AG04450 (cell line): ENCODE measurements around the gene SLC6A9. TPM values are rescaled to one million over a fixed set of nuclear protein-coding genes. Genes with fewer than 3 reads are reported as not detected.

Source experiments
- CTCF ChIA-PET: fragments of 300-600, 350-600 bp; formaldehyde crosslinking; extraction: SDS; loops from one replicate; lab custom pipeline; 2022; ENCODE audit warnings: antibody characterized with exemption, inconsistent platforms; lab: Charles Lee
- POLR2A ChIA-PET: fragments of 350-600 bp; formaldehyde crosslinking; extraction: SDS; loops from one replicate; lab custom pipeline; 2021; ENCODE audit warnings: antibody characterized with exemption, inconsistent platforms; lab: Yijun Ruan, JAX
- DNase-seq: peaks from one replicate; pipeline ENCODE4 v3.0.0-alpha.2; 2011; ENCODE audit warnings: low read depth, low spot score
- H3K27ac ChIP-seq: one replicate; pipeline ENCODE4 v1.5.1; 2012; ENCODE audit warnings: low read depth, low read length, control low read depth
- H3K27me3 ChIP-seq: one replicate; pipeline ENCODE4 v1.6.0; 2012; ENCODE audit warnings: low read length; ENCODE audit not compliant: control insufficient read depth, insufficient read depth
- H3K4me3 ChIP-seq: 2 replicates; pipeline ENCODE4 v1.5.1; 2011; ENCODE audit warnings: mild to moderate bottlenecking, low read depth, low read length, control low read depth
- H3K9me3 ChIP-seq: 2 replicates; pipeline ENCODE4 v1.5.1; 2012; ENCODE audit warnings: low read length; ENCODE audit not compliant: control insufficient read depth, insufficient read depth
- CTCF ChIP-seq: IDR thresholded peaks from 2 replicates; pipeline ENCODE4 v1.5.1; 2011; ENCODE audit warnings: low read depth, low read length, control low read depth, inconsistent platforms
- polyA plus RNA-seq: library from polyadenylated mRNA; depleted of rRNA; stranded (reverse); fragments of >200 nt; gene quantifications from 2 replicates; pipeline ENCODE4 v1.2.3, GENCODE V29; 2011; rRNA removed

The SLC6A9 gene
- polyA plus RNA-seq, 1 experiment: 16.3 TPM

GRCh38 chr1:43951021-43951985 is 80.0 kb downstream of the SLC6A9 start:
- no peak for DNase-seq
- CTCF ChIA-PET: interaction anchor here (1.0 to 1.4 kb wide), 2 partner anchors 17 to 188 kb away, joined by 4 to 10 read pairs; partner anchors contain the start of gene ARTN
- no peaks in the 10 kb centered on the region; the same call in 1 of the 2 replicates for H3K9me3 ChIP-seq

GRCh38 chr1:43949678-43950077 is 81.6 kb downstream of the SLC6A9 start:
- CTCF ChIA-PET: interaction anchor here (1.4 to 1.6 kb wide), 2 partner anchors 15 to 56 kb away, joined by 3 to 10 read pairs; partner anchors contain the start of gene ARTN

More at GRCh38 chr1:43951021-43951985, 80.0 kb downstream of the SLC6A9 start:
- H3K27me3 ChIP-seq: no peaks in the 10 kb centered on the region
- no peak overlapping the region for H3K4me3 ChIP-seq
- no peak overlapping the region for H3K27ac ChIP-seq
- POLR2A ChIA-PET: no interaction called here
- no peak for TF ChIP-seq CTCF

GRCh38 chr1:43947874-43948437 is 83.3 kb downstream of the SLC6A9 start:
- CTCF ChIA-PET: interaction anchor here (0.7 to 7.5 kb wide), 4 partner anchors 14 to 185 kb away, joined by 3 to 80 read pairs (median 6); partner anchors contain the start of gene ARTN
- no peak for DNase-seq

More at GRCh38 chr1:43949678-43950077, 81.6 kb downstream of the SLC6A9 start:
- Histone ChIP-seq H3K4me3 (no peak overlapping the region), H3K27ac (no peak overlapping the region), H3K27me3 (no peaks in the 10 kb centered on the region), H3K9me3 (no peaks in the 10 kb centered on the region; the same call in 1 of the 2 replicates)
- DNase-seq: no peak
- POLR2A ChIA-PET: no interaction called here
- TF ChIP-seq CTCF: no peak

GRCh38 chr1:43947061-43947873 is 84.0 kb downstream of the SLC6A9 start:
- Histone ChIP-seq H3K9me3 (no peaks in the 10 kb centered on the region; the same call in 1 of the 2 replicates), H3K27ac (no peak overlapping the region), H3K27me3 (no peaks in the 10 kb centered on the region), H3K4me3 (peak overlapping the region; percentile 91)
- POLR2A ChIA-PET: interaction anchor here (1.6 kb wide), 2 partner anchors 23 to 28 kb away, joined by 3 to 5 read pairs; partner anchors contain the start of genes ATP6V0B and DPH2
- no peak for TF ChIP-seq CTCF
- no peak for DNase-seq
- CTCF ChIA-PET: interaction anchor here (1.3 to 7.5 kb wide), 2 partner anchors 13 to 184 kb away, joined by 7 to 80 read pairs; partner anchors contain the start of gene ARTN

More at GRCh38 chr1:43947874-43948437, 83.3 kb downstream of the SLC6A9 start:
- H3K9me3 ChIP-seq: no peaks in the 10 kb centered on the region; the same call in 1 of the 2 replicates
- H3K27me3 ChIP-seq: no peaks in the 10 kb centered on the region
- H3K27ac ChIP-seq: no peak overlapping the region
- TF ChIP-seq CTCF: no peak
- POLR2A ChIA-PET: interaction anchor here (1.6 kb wide), 1 partner anchor 22 kb away, joined by 3 read pairs; the partner anchor contains the start of gene DPH2
- peak overlapping the region; percentile 91 for H3K4me3 ChIP-seq

Other genes starting within 250 kb of the SLC6A9 start
- 0.21 TPM in 1 of 2 replicates, not detected in the other for gene ARTN, start 97.7 kb downstream of the SLC6A9 start, polyA plus RNA-seq
- 11.2 and 16.1 TPM in 2 replicates for gene IPO13, start 84.5 kb downstream of the SLC6A9 start, polyA plus RNA-seq
- 17.9 and 22.2 TPM in 2 replicates for gene DPH2, start 61.5 kb downstream of the SLC6A9 start, polyA plus RNA-seq
- gene ATP6V0B, start 56.5 kb downstream of the SLC6A9 start, polyA plus RNA-seq: 130 and 140 TPM in 2 replicates
- 39.0 and 50.4 TPM in 2 replicates for gene B4GALT2, start 52.3 kb downstream of the SLC6A9 start, polyA plus RNA-seq
- 1.1 and 1.6 TPM in 2 replicates for gene CCDC24, start 39.9 kb downstream of the SLC6A9 start, polyA plus RNA-seq
- 0.14 and 0.21 TPM in 2 replicates for gene KLF17, start 87.4 kb upstream of the SLC6A9 start, polyA plus RNA-seq
- gene KLF18, start 110.2 kb upstream of the SLC6A9 start, polyA plus RNA-seq: not detected in 2 replicates
- gene DMAP1, start 182.0 kb upstream of the SLC6A9 start, polyA plus RNA-seq: 27.0 and 31.5 TPM in 2 replicates